ENCODE results near the gene ZNF827. TPM values are rescaled to one million over a fixed set of nuclear protein-coding genes. Genes with fewer than 3 reads are reported as not detected.

Gene ZNF827
- total RNA-seq, 3 donors from 2014 or later = 18.6 to 21.1 (median 19.0) TPM

DNA sequence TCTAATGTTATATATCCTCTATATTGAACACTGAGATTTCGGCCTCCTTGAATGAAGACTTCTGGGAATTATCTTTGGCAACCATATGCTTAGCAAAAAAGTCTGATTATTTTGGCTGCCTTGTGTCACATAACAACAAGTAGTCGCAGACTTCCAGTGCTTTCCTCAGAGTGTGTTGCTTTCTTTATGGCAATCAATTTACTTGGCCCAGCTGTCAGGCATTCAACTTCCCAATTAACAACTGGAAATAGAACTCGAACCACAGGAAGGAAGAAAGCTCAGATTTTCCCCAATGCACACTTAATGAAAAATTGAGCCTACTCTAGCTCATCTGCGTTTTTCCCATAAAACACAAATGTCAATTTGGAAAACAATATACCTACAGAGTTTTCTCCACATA, 71.6 kb downstream of the ZNF827 start:
- Histone ChIP-seq H3K27me3 (no peaks in the 10 kb centered on the region), H3K9me3 (no peaks in the 10 kb centered on the region), H3K27ac (no peak overlapping the region), H3K4me1 (no peaks in the 10 kb centered on the region), H3K36me3 (no peaks in the 10 kb centered on the region), H3K4me3 (no peak overlapping the region)
- no peak for DNase-seq (ENCODE audit: low spot score in 2 of 2)
- intact Hi-C loops (cut with DNase I; ENCODE audit: low total_unique reads) = no loop called here
- no peak for TF ChIP-seq POLR2A (IDR thresholded peaks at IDR 0.05)
- TF ChIP-seq POLR2AphosphoS5 (IDR thresholded peaks at IDR 0.05) = no peak
- TF ChIP-seq, protein P1, sequence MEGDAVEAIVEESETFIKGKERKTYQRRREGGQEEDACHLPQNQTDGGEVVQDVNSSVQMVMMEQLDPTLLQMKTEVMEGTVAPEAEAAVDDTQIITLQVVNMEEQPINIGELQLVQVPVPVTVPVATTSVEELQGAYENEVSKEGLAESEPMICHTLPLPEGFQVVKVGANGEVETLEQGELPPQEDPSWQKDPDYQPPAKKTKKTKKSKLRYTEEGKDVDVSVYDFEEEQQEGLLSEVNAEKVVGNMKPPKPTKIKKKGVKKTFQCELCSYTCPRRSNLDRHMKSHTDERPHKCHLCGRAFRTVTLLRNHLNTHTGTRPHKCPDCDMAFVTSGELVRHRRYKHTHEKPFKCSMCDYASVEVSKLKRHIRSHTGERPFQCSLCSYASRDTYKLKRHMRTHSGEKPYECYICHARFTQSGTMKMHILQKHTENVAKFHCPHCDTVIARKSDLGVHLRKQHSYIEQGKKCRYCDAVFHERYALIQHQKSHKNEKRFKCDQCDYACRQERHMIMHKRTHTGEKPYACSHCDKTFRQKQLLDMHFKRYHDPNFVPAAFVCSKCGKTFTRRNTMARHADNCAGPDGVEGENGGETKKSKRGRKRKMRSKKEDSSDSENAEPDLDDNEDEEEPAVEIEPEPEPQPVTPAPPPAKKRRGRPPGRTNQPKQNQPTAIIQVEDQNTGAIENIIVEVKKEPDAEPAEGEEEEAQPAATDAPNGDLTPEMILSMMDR (IDR thresholded peaks at IDR 0.05) = no peak

DNA sequence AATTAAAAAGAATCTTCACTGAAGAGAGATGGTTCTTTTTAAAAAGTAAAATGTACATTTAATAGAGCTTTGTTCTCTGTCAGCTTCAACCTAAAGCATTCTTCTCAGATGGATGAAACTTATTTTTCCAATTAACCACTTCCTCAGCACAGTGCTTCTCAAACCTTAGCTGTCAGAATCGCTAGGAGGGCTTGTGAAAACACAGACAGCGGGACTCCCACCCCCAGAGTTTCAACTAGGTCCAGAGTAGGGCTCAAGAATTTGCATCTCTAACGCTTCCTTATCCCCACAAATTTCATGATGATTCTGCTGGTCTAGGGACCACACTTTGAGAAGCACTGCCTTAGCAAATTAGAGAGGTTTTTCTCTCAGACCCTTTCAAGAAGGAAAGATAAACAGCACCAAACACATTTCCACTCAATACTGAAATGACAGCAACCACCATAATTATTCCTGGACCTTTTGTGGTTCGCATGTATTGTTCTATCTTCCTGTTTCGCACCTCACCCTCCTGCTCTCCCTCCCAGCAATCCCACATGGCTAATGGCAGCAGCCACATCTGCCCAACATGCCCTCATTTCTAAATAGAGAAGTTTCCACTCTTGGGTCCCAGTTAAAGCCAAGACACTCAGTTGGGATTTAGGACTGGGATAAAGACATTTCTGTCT, 73.2 kb downstream of the ZNF827 start:
- Histone ChIP-seq H3K36me3 (no peaks in the 10 kb centered on the region), H3K4me1 (no peaks in the 10 kb centered on the region), H3K4me3 (no peak overlapping the region), H3K9me3 (no peaks in the 10 kb centered on the region), H3K27me3 (no peaks in the 10 kb centered on the region), H3K27ac (no peak overlapping the region)
- intact Hi-C loops (cut with DNase I; ENCODE audit: low total_unique reads) = no loop called here
- DNase-seq (ENCODE audit: low spot score in 2 of 2) = no peak
- no peak for TF ChIP-seq POLR2A (IDR thresholded peaks at IDR 0.05)

DNA sequence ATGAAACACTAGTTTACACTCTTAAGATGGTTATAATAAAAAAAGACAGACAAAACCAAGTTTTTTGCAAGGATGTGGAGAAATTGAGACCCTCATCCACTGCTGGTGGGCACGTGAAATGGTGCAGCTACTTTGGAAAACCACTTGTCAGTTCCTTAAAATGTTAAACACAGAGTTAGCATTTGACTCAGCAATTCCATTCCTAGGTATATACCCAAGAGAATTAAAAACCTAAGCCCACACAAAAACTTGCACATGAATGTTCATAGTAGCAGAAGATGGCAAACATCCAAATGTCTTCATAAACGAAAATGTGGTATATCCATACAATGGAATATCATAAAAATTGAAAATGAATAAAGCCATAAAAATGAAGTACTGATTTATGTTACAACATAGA, 75.4 kb downstream of the ZNF827 start:
- H3K4me3 ChIP-seq = no peak overlapping the region
- no peak overlapping the region for H3K27ac ChIP-seq
- no peaks in the 10 kb centered on the region for H3K27me3 ChIP-seq
- TF ChIP-seq POLR2AphosphoS5 (IDR thresholded peaks at IDR 0.05) = no peak
- no peak for TF ChIP-seq POLR2A (IDR thresholded peaks at IDR 0.05)
- TF ChIP-seq, protein P1 (IDR thresholded peaks at IDR 0.05) = no peak
- DNase-seq (ENCODE audit: low spot score in 2 of 2) = no peak
- intact Hi-C loops (cut with DNase I; ENCODE audit: low total_unique reads) = no loop called here
- H3K4me1 ChIP-seq = no peaks in the 10 kb centered on the region
- no peaks in the 10 kb centered on the region for H3K36me3 ChIP-seq
- H3K9me3 ChIP-seq = no peaks in the 10 kb centered on the region

DNA sequence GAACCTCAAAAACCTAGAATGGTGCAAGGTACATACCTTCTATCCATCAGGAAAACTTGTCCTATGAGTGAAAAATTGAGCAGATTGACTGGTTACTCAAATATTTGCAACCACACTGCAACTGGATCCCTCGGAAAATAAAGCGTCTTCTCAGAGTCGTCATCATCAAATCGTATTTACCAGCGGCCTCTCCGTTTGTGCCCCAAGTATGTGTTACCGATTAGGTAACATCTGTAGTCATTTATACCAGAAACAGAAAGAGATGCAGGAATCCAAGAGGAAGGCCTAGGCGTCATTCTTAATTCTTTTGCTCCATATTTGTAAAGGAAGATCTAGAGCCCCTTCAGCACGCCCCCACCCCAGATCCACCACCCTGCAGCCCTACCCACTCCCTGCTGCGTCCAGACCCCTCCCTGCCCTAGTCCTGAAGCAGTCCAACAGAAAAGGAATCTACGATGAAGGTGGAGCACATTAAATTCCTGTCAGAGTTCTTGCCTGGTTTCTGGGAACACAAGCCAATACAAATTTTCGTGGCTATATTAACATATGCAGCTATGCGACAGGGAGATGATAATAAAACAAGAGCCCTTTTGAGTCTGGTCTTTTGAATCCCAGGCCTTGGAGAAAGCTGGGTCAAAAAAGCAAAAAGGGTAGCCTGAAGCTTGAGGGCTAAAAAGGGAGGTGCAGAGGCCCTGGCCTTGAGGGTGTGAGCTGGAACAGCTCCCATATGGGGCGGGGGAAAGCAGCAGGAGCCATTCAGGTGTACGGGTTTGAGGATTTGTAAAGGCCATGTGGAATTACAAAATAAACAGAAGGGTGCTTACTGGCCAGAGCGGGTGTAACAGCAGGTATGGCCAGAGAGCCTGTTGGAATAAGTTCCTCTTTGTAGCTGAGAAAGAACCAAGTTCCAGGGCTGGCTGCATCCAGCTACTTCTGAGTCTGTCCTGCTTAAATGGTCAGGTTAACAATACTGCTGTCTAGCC, 77.0 kb downstream of the ZNF827 start:
- no peak overlapping the region for H3K4me3 ChIP-seq
- TF ChIP-seq POLR2A (IDR thresholded peaks at IDR 0.05) (no peak), POLR2AphosphoS5 (IDR thresholded peaks at IDR 0.05) (no peak)
- TF ChIP-seq, protein P1 (IDR thresholded peaks at IDR 0.05) = no peak
- no peaks in the 10 kb centered on the region for H3K27me3 ChIP-seq
- no peaks in the 10 kb centered on the region for H3K36me3 ChIP-seq
- peak in 1 of 2 donors; percentile 33 for DNase-seq (ENCODE audit: low spot score in 2 of 2)
- no peaks in the 10 kb centered on the region for H3K4me1 ChIP-seq
- H3K9me3 ChIP-seq = no peaks in the 10 kb centered on the region
- intact Hi-C loops (cut with DNase I; ENCODE audit: low total_unique reads) = loop anchor here (1.0 kb wide), 1 partner anchor 9 kb away; no protein-coding TSS in a partner anchor
- peak overlapping the region; percentile 66 to 81 for H3K27ac ChIP-seq

DNA sequence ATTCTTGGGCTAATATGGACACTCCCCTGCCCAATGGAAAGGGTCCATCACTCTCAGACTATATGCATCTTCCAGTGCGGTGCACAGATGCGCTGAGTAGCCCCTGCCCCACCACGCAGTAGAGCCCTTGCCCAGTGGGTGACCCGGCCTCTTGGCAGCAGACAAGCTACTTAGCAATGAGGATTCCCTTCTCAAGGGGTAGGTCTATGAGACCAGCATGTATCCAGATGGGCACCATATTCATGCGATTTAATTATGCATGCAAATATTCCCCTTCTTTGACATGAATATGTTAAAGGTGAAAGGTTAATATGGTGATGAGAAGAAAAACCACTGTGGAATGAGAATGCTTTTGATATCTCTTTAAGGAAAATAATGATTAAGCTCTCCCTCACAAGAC, 77.7 kb downstream of the ZNF827 start:
- Histone ChIP-seq H3K9me3 (no peaks in the 10 kb centered on the region), H3K27ac (peak overlapping the region in 1 of 2 donors; percentile 81), H3K36me3 (no peaks in the 10 kb centered on the region), H3K4me1 (no peaks in the 10 kb centered on the region), H3K4me3 (no peak overlapping the region), H3K27me3 (no peaks in the 10 kb centered on the region)
- TF ChIP-seq, protein P1 (IDR thresholded peaks at IDR 0.05) = no peak
- TF ChIP-seq POLR2AphosphoS5 (IDR thresholded peaks at IDR 0.05) = no peak
- TF ChIP-seq POLR2A (IDR thresholded peaks at IDR 0.05) = no peak
- no peak for DNase-seq (ENCODE audit: low spot score in 2 of 2)
- intact Hi-C loops (cut with DNase I; ENCODE audit: low total_unique reads) = loop anchor here (1.0 kb wide), 1 partner anchor 9 kb away; no protein-coding TSS in a partner anchor
